ENCODE data around the gene TAGLN3.
A peak's percentile ranks its signal among the peaks of the same experiment; 100 is the strongest.
"Not testable (repeated sequence)": the region's sequence is repeated elsewhere in the genome, so short reads cannot be mapped to it uniquely, and the experiment has no call there.

The TAGLN3 gene

DNA sequence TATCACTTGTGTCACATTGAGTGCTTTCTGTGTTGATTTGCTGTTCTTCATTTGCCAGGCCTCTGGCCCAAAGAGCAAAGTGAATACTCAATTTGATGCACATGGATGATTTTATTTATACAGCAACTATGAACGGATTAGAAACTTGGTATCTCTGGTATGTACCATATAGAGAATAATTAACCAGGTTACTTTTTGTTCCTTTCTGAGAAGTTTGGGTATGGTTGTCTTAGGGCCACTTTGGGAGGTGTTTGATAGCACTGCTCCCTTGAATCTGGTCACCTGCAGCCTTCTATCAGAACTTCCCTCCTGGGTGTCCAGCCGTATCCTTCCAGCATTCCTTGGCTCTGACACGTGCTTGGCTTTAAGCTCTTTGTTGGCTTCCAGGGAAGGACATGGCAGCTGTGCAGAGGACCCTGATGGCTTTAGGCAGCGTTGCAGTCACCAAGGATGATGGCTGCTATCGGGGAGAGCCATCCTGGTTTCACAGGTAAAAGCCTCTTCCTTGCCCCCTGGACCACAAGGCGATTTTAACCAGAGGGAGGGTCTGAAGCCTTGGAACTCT, 12.7 kb downstream of the TAGLN3 start:
- no peak for DNase-seq

DNA sequence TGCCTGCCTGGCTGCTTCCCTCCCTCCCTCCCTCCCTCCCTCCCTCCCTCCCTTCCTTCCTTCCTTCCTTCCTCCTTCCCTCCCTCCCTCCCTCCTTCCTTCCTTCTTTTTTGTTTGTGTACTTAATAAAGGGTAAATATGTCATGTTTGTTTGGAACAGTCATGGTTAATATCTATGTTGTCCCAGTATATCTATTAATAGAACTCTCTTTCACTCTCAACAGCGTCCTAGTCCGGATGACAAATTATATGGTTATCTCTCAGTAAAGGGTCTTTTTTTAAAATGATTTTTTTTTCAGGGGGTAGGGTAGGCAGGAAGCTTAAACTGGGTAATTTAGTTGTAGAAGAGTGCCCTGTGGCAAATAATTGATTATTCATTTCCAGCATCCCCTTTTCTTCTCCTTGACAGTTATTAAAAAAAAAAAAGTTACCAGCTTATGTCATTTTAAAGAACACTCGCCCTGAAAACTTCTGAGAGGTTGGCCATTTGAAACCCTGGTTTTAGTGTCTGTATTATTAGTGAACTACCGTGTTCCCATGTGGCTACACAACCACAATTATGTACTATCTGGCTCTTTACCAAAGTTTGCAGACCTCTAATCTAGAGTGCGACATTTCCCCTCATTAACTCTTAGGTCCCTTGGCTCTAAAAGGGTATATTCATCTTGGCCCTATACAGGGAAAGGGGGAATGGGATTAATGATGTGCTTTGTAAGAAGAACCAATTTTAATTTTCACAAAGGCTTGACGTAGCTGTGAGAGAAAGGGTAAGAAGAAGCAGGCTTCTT, 13.7 kb downstream of the TAGLN3 start:
- DNase-seq: no peak

DNA sequence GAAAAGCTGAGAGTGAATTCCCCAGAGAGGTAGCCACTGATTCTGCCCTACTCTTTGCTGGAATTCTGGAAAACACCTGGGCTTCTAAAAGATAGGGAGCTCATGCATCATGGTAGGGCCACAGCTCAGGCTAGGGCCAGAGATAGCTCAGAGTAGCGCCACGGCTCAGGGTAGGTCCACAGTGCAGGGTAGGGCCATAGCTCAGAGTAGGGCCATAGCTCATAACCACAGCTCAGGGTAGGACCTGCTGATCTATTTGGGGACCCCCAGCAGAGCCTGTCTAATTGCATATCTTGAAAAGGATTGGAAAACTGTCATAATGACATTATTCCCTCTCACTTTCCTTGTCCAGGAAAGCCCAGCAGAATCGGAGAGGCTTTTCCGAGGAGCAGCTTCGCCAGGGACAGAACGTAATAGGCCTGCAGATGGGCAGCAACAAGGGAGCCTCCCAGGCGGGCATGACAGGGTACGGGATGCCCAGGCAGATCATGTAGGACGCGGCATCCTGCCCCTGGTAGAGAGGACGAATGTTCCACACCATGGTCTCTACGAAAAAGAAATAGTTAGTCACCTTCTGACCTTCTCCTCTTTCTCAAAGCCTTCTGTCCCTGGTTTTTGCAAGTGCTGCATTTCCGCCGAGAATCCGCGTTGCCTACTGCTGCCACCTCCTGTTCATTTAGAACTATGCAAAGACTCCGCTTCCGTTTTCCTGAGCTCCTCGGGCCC, 14.5 kb downstream of the TAGLN3 start:
- DNase-seq: peak; percentile 71

GRCh38 chr3:112013784-112014143, 15.0 kb downstream of the TAGLN3 start:
- no peak for DNase-seq

DNA sequence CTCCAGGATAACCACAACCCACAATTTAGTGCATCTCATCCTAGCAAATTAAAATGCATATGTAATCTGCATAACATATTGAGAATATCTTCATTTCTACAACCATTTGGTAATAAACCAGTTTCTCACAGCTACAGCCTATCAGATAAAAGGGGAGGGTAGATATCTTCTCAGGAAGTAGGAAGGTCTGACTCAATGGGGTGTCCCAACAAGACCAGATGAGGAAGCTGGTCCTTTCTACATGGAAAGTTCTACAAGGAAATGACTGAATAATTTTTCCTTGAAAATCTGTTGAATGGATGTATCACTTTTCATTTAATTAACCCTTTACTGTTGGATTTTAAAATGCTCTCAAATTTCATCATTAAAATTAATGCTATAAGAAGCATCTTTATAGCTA, 18.4 kb downstream of the TAGLN3 start:
- DNase-seq: no peak

DNA sequence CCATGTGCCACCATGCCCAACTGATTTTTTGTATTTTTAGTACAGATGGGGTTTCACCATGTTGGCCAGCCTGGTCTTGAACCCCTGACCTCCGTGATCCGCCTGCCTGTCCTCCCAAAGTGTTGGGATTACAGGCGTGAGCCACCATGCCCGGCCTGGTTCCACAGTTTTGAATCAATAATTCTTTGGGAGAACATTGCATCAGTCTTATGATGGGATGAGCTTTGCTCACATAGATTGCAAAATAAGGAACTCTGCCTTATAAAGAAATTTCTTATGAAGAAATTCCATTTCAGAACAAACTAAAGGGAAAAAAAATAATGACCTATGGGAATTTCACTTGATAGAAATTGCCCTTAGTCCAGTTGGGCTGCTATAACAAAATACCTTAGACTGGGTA, 20.0 kb downstream of the TAGLN3 start:
- no peak for DNase-seq

GRCh38 chr3:112019716-112020115, 21.0 kb downstream of the TAGLN3 start:
- no peak for DNase-seq

DNA sequence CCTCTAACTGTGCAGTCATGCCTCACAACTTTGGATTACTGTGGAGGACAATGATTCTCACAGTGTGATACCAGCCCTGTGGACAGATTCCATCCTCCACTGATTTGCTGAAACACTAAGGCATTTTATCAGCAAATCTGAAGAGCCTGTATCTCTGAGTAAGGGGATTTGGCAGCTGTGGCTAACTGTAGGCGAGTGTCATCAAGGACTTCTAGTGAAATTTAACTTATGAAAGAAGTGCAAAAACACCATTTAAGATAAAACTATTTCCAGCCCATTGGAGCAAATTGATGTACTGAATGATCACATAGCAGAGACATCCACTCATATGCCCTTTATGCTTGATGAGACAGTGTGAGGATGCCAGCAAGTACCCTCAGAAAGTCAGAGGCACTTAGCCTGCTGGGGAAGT, 22.0 kb downstream of the TAGLN3 start:
- DNase-seq: no peak

DNA sequence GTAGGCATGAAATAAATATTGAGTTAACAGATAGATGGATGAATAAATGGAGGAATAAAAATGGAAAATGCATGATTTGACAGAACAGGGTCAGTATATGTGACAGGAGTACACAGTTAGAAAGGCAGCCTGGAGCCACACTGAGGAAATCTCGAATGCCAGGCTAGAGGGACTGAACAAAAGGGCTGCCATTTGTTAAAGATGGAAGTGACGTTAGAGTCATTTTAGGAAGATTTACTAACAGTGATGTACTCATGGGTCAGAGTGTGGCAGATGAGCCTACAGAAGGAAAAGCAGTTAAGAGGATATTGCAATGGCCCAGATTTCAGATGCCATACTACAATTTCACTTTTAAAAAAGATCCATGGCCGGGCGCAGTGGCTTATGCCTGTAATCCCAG, 28.4 kb downstream of the TAGLN3 start:
- DNase-seq: no peak

GRCh38 chr3:112027826-112028225, 29.1 kb downstream of the TAGLN3 start:
- DNase-seq: no peak

- DNase-seq: no peak
These were observed 32.2 kb downstream of the TAGLN3 start for GRCh38 chr3:112030901-112031300.

GRCh38 chr3:112032098-112032731, 33.5 kb downstream of the TAGLN3 start:
- DNase-seq: no peak

- DNase-seq: no peak
These were observed 35.7 kb downstream of the TAGLN3 start, which contains the start of gene TMPRSS7 for GRCh38 chr3:112034436-112034835. TMPRSS7 (plus strand) TSS chr3:112034736; CDS start chr3:112034846, 110 bp downstream.

DNA sequence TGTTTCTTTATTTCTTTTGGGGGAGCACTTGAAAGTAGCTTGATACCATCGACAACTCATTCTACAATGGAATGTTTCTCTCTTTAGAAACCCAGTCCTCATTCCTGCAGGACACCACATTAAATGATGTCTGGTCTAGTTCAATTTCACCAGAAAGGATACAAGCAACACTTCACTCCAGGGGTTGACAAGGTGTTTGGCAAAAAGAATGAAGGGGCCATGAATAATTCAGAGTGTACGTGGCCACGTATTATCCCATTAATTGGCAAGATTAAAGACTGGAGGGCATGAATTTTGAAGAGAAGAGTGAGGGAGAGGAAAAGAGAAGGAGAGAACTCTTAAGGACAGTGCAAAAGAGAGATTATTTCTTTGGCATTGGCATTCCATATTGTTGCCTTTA, 36.5 kb downstream of the TAGLN3 start:
- no peak for DNase-seq

DNA sequence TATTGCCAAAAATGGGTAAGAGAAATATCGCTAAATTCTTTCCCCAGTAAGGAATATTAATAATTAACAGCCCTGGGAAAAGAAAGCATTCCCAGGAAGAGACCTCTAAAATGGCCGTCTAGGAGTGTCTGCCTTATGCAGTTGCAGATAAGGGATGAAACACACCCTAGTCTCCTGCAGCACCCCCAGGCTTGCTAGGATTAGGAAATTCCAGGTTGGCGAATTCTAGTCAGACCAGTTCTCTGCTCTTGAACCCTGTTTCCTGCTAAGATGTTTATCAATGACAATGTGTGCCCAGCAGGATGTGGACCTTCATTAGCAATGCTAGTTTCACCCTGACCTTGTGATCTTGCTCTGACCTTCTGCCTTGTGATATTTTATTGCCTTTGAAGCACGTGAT, 38.5 kb downstream of the TAGLN3 start:
- DNase-seq: not testable (repeated sequence)

DNA sequence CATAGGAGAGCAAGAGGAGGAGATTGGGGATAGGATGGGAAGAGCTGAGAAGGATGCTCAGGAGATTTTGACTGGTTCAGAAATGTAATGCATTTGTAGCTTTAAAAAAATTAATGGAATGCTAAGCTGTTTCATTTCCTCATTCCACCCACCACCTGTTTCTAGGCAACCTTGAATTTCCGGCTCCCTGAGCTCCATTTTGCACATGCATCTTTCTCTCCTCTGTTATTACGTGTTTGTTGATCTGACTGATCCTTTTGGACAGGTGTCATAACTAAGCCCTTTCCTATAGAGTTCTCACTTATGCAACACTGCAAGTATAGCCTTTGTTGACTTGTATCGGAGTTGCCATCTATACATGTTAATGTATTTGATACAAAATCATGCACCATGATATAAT, 40.1 kb downstream of the TAGLN3 start:
- DNase-seq: no peak

GRCh38 chr3:112041321-112041720, 42.6 kb downstream of the TAGLN3 start:
- no peak for DNase-seq

DNA sequence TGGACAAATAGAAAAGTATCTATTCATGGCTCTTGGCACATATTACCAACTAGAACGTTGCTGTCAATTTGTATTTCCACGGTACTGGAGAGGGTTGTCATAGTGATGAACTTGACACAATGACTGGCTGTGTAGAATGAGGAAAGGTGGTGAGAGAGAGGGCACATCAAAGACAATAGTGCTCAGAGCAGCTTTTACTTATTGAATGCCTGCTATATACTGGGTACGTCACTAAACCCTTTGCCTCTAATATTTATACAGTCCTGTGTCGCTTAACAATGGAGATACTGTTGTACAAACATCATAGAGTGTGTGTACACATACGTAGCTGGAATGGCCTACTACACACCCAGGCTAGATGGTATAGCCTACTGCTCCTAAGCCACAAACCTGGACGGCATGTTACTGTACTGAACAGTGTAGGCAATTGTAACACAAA, 44.1 kb downstream of the TAGLN3 start:
- DNase-seq: no peak

GRCh38 chr3:112043621-112044201, 45.0 kb downstream of the TAGLN3 start:
- peak; percentile 68 for DNase-seq

- DNase-seq: no peak
These were observed 47.9 kb downstream of the TAGLN3 start for GRCh38 chr3:112046599-112046998.

DNA sequence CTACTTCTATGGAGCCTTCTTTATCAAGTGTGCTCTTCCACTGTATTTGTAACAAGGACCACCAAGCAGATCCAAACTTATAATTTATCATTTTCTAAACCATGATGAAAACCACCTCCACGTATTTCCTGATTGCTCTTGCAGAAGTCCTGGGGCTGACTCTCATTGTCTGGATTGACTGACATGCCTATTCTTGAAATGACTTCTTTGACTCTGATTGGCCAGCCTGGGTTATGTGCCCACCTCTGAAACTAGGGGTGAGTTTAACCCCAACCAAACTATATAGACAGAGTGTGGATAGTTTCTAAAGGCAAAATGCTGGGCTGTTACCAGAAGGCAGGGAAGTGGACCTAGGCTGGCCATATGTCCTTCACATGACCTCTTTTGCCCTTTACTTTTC, 48.5 kb downstream of the TAGLN3 start:
- no peak for DNase-seq

GRCh38 chr3:112048911-112049310, 50.2 kb downstream of the TAGLN3 start:
- no peak for DNase-seq

DNA sequence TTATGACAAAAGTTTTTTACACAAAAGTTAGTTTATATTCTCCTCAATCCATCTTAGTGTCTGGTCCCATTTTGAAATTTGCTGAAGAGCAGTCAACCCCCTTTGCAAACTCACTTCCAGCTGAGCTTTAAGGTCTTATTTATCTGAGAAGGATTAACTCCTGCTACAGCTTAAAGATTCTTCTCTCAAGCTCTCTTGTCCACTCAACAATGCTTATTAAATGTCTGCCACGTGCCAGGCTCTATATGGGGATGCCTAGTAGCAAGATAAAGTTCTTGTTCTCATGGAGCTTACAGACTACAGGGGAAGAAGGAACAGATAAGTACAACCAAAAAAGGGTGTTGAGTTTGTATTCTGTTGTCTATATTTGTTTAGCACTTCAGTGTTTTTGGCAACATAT, 54.5 kb downstream of the TAGLN3 start:
- DNase-seq: no peak

All from amniotic stem cell (primary cell).